ENCODE data around the gene YKT6.

- no peak for TF ChIP-seq POLR2AphosphoS5 (IDR thresholded peaks at IDR 0.05; ENCODE audit: low read depth)
- TF ChIP-seq CTCF (conservative IDR thresholded peaks at IDR 0.05; ENCODE audit: low read depth in 2 of 2): no peak
- TF ChIP-seq REST (IDR thresholded peaks at IDR 0.05; ENCODE audit: unreplicated experiment): no peak
- TF ChIP-seq JUNB (IDR thresholded peaks at IDR 0.05; ENCODE audit: unreplicated experiment): no peak
- no peak for TF ChIP-seq EZH2 (IDR thresholded peaks at IDR 0.05; ENCODE audit: low read depth, unreplicated experiment)
- TF ChIP-seq CREB1 (CRISPR knock-in tag; IDR thresholded peaks at IDR 0.05; ENCODE audit: low read depth): no peak
- TF ChIP-seq EZH2phosphoT487 (IDR thresholded peaks at IDR 0.05; ENCODE audit: unreplicated experiment): no peak
- TF ChIP-seq ZNF114 (CRISPR knock-in tag; IDR thresholded peaks at IDR 0.05): no peak
- TF ChIP-seq NANOG (IDR thresholded peaks at IDR 0.05; ENCODE audit: borderline replicate concordance): no peak
- TF ChIP-seq STAT1 (IDR thresholded peaks at IDR 0.05; ENCODE audit: unreplicated experiment): no peak
- no peak for TF ChIP-seq ZNF331 (CRISPR knock-in tag; IDR thresholded peaks at IDR 0.05; ENCODE audit: low read depth)
- TF ChIP-seq ETS1 (IDR thresholded peaks at IDR 0.05): no peak
- no peak for TF ChIP-seq ZNF462 (CRISPR knock-in tag; IDR thresholded peaks at IDR 0.05)
Measured at GRCh38 chr7:44159824-44160630, 40.8 kb upstream of the YKT6 start.
